ENCODE results near the gene MAL. TPM values are rescaled to one million over a fixed set of nuclear protein-coding genes. Genes with fewer than 3 reads are reported as not detected.

The MAL gene
- total and polyA plus RNA-seq, 2 of the 8 experiments (the other 6 are each of a cell fraction or from before 2014, with no cell fraction given) = not detected

DNA sequence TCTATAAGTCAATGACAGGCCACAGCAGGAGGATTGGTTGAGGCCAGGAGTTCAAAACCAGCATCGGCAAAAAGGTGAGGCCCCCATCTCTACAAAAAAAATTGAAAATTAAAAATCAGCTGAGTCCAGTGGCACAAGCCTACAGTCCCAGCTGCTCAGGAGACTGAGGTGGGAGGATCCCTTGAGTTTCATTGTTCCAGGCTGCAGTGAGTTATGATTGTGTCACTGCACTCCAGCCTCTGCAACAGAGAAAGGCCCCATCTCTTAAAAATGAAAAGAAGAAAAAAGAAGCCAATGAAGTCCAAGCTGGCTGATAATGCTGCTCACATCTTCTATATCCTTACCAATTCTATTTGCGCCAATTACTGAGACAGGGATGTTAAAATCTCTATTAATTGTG, 57.0 kb downstream of the MAL start:
- H2AFZ ChIP-seq (ENCODE audit: low read length) = no peak overlapping the region
- DNase-seq (ENCODE audit: low read depth in 1 of 2, low spot score in 2 of 2) (no peak), FAIRE-seq (no peak)
- H3K9me3 ChIP-seq (ENCODE audit: insufficient read depth in 2 of 2, low read depth in 1 of 2, low read length in 1 of 2) = no peaks in the 10 kb centered on the region
- no peak overlapping the region for H3K56ac ChIP-seq (replicated peaks; ENCODE audit: insufficient read length, low read depth, low read length)
- H2BK12ac ChIP-seq (ENCODE audit: low read depth, low read length) = no peak overlapping the region
- H3K9ac ChIP-seq (replicated peaks in 1 of 4; ENCODE audit: extremely low read depth in 1 of 4, low read depth in 3 of 4, low read length in 3 of 4) = no peak overlapping the region
- H3K36me3 ChIP-seq (ENCODE audit: control insufficient read depth in 2 of 4, insufficient read depth in 4 of 4, low read length in 3 of 4) = peaks cover 0 to 4% (median 0%) of the 10 kb centered on the region in 4 experiments; a peak in 2 of 8 replicates
- no peak overlapping the region for H3K4ac ChIP-seq (replicated peaks; ENCODE audit: insufficient read length, low read depth, low read length)
- peaks cover 0 to 8% (median 5%) of the 10 kb centered on the region in 4 experiments; a peak in 6 of 7 replicates for H3K4me1 ChIP-seq (replicated peaks in 1 of 4; ENCODE audit: control insufficient read depth in 3 of 4, insufficient read depth in 4 of 4, low read length in 3 of 4)
- H3K4me3 ChIP-seq (ENCODE audit: extremely low read depth in 1 of 4, insufficient read depth in 2 of 4, low read depth in 3 of 4, low read length in 4 of 4) = no peak overlapping the region
- H3K14ac ChIP-seq (ENCODE audit: insufficient read length) = no peak overlapping the region
- peaks cover 0 to 8% (median 6%) of the 10 kb centered on the region in 4 experiments; a peak in 4 of 7 replicates for H3K27me3 ChIP-seq (replicated peaks in 1 of 4; ENCODE audit: control insufficient read depth in 3 of 4, extremely low read depth in 1 of 4, insufficient read depth in 3 of 4, low read length in 3 of 4)
- H3K79me2 ChIP-seq (ENCODE audit: control insufficient read depth in 1 of 2, insufficient read depth in 2 of 2, low read length in 2 of 2) = no peaks in the 10 kb centered on the region
- no peak overlapping the region for H4K91ac ChIP-seq (replicated peaks; ENCODE audit: insufficient read length, low read length)
- no peak overlapping the region for H4K8ac ChIP-seq (ENCODE audit: extremely low read depth, insufficient read depth, low read length)
- H3K23ac ChIP-seq (ENCODE audit: insufficient read length) = no peak overlapping the region
- H3K27ac ChIP-seq (ENCODE audit: low read depth, low read length) = no peak overlapping the region
- H3K4me2 ChIP-seq (ENCODE audit: insufficient read depth in 1 of 2, low read depth in 2 of 2, low read length in 2 of 2) = no peak overlapping the region
- POLR2A ChIA-PET (ENCODE audit: partially characterized antibody) = interaction anchor here (0.9 kb wide), 1 partner anchor 8 kb away, joined by 3 read pairs; no protein-coding TSS in a partner anchor
- H4K20me1 ChIP-seq (replicated peaks in 1 of 2; ENCODE audit: control insufficient read depth in 1 of 2, insufficient read depth in 2 of 2, low read length in 2 of 2) = no peaks in the 10 kb centered on the region
- H4K5ac ChIP-seq (ENCODE audit: insufficient read length, low read depth, low read length) = no peak overlapping the region
- WGBS, 2 experiments (ENCODE audit: extremely low coverage in 1 of 2, insufficient coverage in 1 of 2, insufficient read length in 1 of 2, insufficient replicate concordance in 2 of 2, low coverage in 1 of 2, low lambda C conversion rate in 2 of 2, missing lambda C conversion rate in 1 of 2) = 91% methylated on average over 2 of the region's 2 CpGs; no CpG with 5 or more reads in 1 of the 2 experiments
- H2BK20ac ChIP-seq (ENCODE audit: low read length) = no peak overlapping the region
- 0 out of 2 replicates have a peak, but pooled peaks cover 4% of the 10 kb centered on the region for H3K23me2 ChIP-seq (ENCODE audit: low read depth, low read length)
- H2AK5ac ChIP-seq (ENCODE audit: low read depth, low read length) = no peak overlapping the region
- CTCF ChIA-PET (ENCODE audit: partially characterized antibody) = no interaction called here
- H3K79me1 ChIP-seq (ENCODE audit: low read depth, low read length) = no peaks in the 10 kb centered on the region
- H2BK120ac ChIP-seq (replicated peaks; ENCODE audit: low read depth, low read length) = no peak overlapping the region
- no peak overlapping the region for H2BK5ac ChIP-seq (ENCODE audit: low read depth, low read length)
- H2BK15ac ChIP-seq (ENCODE audit: low read length) = no peak overlapping the region
- no peak overlapping the region for H3K18ac ChIP-seq (ENCODE audit: extremely low read depth, low read length)
- no peak for TF ChIP-seq SP2 (IDR thresholded peaks at IDR 0.05; ENCODE audit: low read length)
- TF ChIP-seq CEBPB (IDR thresholded peaks at IDR 0.05; ENCODE audit: low read depth, low read length) = no peak
- TF ChIP-seq SP4 (IDR thresholded peaks at IDR 0.05; ENCODE audit: low read length) = no peak
- TF ChIP-seq, protein P1, sequence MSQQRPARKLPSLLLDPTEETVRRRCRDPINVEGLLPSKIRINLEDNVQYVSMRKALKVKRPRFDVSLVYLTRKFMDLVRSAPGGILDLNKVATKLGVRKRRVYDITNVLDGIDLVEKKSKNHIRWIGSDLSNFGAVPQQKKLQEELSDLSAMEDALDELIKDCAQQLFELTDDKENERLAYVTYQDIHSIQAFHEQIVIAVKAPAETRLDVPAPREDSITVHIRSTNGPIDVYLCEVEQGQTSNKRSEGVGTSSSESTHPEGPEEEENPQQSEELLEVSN (IDR thresholded peaks at IDR 0.05) = no peak
- no peak for TF ChIP-seq CBX5 (IDR thresholded peaks at IDR 0.05; ENCODE audit: low read depth, low read length)
- TF ChIP-seq GABPA (IDR thresholded peaks at IDR 0.05; ENCODE audit: borderline replicate concordance, insufficient read depth, low read length) = no peak
- TF ChIP-seq YY1 (IDR thresholded peaks at IDR 0.05; ENCODE audit: low read depth, low read length) = no peak
- TF ChIP-seq CREB1 (IDR thresholded peaks at IDR 0.05) = no peak
- TF ChIP-seq SP1 (IDR thresholded peaks at IDR 0.05; ENCODE audit: low read depth, low read length) = no peak
- TF ChIP-seq FOSL1 (IDR thresholded peaks at IDR 0.05; ENCODE audit: insufficient read depth, low read depth, low read length) = no peak
- no peak for TF ChIP-seq RBBP5 (IDR thresholded peaks at IDR 0.05; ENCODE audit: borderline replicate concordance, low read depth, low read length)
- TF ChIP-seq, protein P2, sequence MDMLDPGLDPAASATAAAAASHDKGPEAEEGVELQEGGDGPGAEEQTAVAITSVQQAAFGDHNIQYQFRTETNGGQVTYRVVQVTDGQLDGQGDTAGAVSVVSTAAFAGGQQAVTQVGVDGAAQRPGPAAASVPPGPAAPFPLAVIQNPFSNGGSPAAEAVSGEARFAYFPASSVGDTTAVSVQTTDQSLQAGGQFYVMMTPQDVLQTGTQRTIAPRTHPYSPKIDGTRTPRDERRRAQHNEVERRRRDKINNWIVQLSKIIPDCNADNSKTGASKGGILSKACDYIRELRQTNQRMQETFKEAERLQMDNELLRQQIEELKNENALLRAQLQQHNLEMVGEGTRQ (IDR thresholded peaks at IDR 0.05; ENCODE audit: low read length) = no peak
- TF ChIP-seq KDM5A (IDR thresholded peaks at IDR 0.05; ENCODE audit: low read length) = no peak
- no peak for TF ChIP-seq NANOG (IDR thresholded peaks at IDR 0.05; ENCODE audit: insufficient read depth, low read depth, low read length, poor library complexity, severe bottlenecking)

Data from H1 (cell line).